GM18907 (cell line): ENCODE measurements around the gene SH3PXD2A.
A peak's percentile ranks its signal among the peaks of the same experiment; 100 is the strongest.

Source experiments
- ATAC-seq: cut with Tn5 transposase; IDR thresholded peaks from one replicate; pipeline ENCODE4 v1.9.1; 2021; ENCODE audit warnings: mild to moderate bottlenecking, moderate library complexity; ENCODE audit not compliant: unreplicated experiment

Gene SH3PXD2A

DNA sequence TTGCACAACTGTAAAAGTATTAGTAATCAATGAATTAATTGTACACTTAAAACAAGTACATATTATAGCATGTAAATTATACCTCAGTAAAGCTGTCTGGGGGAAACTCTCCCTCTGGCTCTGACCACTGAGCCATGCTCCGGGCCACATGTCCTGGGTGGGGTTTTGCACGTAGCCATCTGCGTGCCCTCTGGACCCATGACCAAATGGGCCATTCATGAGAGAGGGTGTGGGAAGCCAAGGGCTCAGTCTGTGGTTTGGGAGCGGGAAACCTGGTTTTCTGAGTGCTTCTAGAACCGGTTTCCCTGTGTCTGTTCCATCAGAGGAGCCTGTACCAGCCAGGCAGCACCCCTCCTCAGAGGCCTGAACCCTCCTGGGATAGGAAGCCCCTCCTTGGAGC, 143.2 kb downstream of the SH3PXD2A start:
- no peak for ATAC-seq

DNA sequence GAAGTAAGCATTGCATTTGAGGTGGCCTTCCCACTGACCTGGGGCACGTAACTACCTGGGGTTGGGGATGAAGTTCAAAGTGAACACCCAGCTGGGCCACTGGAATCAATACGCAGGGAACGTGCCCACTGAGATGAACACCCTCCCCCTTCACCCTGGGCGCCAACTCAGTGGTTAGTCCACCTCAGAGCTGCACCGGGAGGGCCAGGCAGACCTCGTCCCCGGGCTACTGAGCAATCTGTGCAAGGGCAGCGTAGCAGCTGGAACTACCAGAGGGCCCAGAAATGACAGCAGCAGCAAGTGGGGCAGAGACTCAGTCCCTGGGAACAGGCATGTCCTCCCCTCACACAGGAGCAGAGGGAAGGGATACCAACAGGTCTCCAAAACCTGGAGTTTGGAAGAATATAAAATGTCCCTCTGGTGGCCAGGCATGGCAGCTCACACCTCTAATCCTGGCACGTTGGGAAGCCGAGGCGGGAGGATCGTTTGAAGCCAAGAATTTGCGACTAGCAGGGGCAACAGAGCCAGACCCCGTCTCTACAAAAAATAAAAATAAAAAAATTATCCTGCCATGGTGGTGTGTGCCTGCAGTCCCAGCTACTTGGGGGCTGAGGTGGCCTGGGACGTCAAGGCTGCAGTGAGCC, 143.9 kb downstream of the SH3PXD2A start:
- ATAC-seq = no peak

DNA sequence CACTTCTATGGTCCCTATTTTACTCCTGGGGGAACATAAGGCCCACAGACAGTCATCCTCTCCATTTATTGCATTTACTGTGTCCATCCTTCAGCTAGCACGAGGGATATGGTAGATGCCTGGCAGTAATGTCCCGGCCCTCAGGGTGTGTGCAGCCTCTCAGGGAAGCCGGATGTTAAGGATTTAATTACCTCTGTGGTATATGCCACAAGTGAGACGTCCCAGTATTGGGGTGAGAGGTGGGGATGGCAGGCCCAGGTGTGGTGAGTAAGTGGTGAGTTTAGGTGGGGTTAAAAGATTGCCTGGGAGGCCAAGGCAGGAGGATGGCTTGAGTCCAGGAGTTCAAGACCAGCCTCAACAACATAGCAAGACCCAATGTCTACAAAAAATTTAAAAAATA, 144.9 kb downstream of the SH3PXD2A start:
- ATAC-seq = no peak

DNA sequence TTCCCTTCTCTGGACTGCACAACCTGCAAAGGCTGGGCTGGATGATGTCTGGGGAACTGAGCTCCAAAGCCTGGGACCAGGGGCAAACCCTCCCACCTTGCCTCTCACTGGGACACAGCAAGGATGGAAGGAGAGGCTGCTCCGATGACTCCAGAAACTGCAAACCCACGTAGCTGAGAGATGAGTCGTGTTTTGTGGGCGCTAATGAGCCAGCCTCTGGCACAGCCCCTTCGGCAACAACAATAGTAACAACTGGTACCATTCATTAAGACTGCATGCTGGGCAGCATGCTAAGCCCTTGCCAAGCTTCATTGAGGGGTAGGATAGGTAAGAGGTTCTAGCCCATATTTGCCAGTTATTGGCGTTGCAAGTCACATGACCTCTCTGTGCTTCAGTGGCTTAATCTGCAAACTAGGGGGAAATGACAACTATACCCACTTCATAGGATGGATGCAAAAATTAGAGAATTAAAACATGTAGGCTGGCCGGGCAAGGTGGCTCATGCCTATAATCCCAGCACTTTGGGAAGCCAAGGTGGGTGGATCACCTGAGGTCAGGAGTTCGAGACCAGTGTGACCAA, 145.9 kb downstream of the SH3PXD2A start:
- no peak for ATAC-seq

DNA sequence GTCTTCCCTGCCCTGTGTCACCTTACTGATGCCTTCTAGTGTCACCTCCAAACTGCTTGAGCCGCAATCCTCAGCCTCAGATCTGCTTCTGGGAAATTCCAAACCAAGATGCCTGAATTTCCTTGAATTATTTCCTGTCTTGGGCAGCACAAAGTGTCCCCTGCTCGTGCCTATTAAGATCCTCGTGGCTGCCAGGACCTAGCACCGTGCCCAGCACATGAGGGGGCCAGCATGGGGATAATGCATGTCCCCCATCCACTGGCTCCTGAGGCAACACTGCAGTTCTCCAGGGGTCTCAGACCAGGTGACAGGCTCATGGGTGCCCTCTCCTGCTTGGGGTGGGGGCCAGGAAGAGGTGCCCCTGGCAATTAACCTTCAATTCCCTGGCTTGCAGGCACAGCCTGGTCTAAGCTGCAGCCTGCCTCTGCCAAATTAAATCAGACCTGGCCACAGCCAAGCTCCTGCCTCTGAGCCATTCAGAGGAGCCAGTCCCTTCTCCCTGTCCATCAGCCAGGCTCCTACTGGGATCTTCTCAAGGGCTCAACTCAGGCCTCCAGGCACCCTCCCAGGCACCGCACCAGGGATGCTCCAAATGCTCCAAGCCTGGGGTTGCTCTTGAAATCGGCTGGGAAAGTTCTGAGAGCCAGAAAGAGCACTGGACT, 146.6 kb downstream of the SH3PXD2A start:
- no peak for ATAC-seq

DNA sequence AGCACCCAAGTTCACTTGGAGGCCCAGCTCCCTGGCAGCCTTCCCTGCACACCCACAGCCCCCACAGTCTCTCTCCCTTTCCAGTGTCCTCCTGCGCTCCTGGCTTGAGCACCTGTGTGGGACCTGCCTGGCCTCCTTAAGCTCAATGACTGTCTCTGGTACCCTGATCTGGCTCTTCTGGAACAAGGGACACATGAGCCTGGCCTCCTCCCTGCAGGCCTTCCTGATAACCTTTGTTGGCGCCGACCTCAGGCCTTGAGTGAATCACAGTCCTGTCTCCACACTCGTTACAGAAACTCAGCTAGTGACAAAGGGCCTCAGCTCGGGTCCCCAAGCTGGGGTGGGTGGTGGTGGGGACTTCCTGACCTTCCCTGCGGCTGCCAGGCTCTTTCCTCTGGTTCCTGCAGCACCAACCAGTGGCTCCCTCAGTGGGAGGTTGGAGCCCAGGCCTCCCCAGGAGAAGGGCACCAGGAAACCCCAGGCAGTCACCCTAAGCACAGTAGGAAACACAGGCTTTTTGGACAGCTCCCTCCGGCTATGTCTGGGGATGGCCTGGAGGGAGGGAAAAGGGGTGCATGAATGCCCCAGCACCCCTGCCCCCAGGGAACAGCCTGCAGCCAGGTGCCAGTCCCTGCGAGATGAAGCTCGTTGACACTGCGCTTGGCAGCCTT, 147.3 kb downstream of the SH3PXD2A start:
- no peak for ATAC-seq

DNA sequence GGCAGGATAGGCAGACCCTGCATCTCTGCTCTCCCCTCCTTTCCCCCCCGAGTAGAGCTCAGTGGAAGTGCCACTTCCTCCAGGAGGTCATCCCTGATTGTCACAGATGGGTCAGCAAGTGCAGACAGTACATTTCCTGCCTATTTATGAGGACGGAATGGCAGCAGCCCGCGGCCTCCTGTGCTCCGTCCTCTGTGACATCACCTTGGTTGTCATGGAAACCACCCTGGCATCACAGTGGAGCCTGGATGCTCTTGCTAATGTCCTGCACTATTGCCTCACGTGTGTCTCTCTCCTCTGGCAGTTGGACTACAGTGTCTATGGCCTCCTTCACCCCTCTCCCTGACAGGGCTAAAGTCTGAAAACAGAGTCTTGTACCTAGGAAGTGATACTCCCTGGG, 148.6 kb downstream of the SH3PXD2A start:
- no peak for ATAC-seq

DNA sequence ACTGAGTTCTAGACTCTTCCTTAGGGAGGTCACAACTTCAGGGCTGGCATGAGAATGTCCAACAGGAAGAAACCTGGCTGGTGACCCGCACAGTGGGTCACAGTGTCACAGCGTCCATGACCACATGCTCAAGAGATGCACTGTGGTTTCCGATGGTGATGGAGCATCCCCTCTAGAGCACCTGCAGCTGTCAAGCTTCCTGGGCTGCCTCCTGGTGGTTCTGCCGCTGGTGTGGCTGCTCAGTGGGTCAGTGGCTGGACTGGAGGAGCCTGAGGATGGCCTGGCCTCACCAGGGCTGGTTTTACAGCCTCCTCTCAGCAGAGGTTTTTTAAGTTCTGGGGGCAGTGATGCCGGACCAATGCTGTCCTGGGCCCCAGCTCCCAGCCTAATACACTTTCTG, 149.3 kb downstream of the SH3PXD2A start:
- ATAC-seq = no peak

DNA sequence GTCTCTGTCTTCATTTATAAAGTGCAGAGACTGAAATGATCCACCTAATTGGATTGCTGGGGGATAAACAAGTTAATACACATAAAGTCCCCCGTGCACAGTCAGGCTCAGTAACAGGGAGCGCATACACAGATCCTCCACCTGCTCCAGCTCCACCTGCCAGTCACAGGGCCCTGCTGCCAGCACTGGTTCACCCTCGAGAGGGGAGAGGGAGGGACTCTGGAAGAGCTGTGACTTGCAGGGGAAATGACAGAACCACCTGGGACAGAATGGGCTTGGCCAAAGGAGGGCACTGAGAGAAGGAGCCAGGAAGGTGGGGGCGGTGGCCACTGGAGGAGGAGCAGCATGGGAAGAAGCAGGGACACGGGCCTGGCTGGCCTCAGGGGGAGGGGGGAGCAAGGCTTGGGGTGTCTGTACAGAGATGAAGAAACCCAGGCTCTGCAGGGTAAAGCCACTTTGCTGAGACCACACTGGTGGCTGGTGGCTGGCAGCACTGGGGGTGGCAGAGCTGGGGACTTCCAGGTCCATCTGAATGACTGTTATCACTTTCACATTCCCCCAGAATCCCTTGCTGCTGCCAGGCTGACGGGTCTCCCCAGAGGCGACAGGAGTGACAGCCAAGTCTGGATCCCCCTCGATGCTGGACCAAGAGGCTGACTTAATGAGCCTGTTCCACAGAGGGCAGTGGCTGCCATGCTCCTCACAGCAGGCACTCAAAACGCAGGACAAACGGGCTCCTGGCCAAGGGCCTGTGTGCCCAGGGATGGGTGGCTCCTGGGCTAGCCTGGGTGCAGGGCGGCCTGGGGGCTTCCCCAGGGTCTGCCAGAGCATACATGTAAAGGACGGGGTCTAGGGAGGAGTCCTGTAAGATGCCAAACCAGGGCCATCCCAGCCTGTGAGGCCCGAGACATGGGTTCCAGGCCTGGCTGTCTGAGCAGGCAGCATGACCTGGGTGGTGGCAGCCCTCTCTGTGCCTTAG, 151.1 kb downstream of the SH3PXD2A start:
- peak; percentile 45 for ATAC-seq

DNA sequence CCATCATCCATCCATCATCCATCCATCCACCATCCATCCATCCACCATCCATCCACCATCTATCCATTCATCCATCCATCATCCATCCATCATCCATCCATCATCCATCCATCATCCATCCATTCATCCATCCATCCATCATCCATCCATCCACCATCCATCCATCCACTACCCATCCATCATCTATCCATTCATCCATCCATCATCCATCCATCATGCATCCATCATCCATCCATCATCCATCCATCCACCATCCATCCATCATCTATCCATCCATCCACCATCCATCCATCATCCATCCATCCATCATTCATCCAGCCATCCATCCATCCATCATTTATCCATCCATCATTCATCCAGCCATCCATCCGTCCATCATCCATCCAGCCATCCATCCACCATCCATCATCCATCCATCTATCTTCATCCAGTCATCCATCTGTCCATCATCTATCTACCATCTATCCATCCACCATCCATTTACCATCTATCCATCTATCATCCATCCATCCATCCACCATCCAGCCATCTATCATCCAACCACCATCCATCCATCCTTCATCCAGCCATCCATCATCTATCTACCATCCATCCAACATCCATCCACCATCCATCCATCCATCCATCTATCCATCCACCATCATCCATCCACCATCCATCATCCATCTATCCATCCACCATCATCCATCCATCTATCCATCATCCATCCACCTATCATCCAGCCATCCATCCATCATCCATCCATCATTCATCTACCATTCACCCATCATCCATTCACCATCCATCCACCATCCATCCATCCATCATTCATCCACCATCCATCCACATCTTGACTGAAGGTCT, 153.8 kb downstream of the SH3PXD2A start:
- ATAC-seq = no peak

DNA sequence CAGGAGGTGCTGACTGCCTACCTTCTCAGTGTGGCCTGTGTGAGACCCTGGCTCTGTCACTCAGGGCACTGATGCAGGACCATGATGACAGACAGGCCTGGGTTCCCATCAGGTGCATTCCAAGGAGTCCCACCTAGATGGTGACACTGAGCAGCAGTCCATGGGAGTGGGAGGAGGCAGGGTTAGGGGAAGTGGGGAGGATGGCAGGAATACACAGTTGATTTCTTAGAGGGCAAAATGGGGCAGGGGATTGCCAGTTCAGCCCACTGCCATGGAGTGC, 155.0 kb downstream of the SH3PXD2A start:
- no peak for ATAC-seq

DNA sequence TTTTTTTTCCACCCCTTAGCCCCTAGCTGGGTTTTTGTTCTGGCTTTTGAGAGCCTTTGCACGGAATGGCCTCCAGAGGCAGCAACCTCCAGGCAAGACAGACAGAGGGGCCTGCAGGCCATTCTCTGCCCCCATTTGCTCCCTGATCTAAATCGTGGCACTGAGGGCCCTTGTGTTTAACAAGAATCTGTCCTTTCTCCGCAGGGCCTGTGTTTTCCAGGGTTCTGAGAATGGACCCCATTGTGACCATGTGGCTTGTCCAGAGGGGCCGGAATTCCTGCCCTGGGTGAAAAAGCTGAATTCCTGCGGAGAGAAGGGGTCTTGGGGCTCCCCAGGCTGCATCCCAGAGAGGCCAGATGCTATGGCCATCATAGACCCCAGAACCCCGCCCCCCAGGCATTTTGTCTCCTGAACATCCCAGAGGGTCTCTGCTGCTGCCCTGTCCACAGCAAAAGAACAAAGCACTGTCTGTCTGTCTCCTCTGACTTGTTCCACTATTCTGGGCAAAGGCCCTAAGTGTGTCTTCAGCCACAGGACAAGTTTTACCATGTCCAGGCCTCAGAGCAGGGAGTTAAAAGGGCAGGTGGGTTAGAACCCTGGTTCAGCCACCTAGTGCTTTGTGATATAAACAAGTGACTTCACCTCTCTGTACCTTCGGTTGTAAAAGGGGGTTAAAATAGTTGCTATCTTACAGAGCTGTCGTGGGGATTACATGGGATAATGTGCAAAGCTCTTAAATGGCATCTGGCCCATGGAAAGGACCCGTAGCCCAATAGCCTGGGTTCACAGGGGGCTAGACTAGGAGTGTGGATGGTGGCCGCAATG, 155.6 kb downstream of the SH3PXD2A start:
- no peak for ATAC-seq

DNA sequence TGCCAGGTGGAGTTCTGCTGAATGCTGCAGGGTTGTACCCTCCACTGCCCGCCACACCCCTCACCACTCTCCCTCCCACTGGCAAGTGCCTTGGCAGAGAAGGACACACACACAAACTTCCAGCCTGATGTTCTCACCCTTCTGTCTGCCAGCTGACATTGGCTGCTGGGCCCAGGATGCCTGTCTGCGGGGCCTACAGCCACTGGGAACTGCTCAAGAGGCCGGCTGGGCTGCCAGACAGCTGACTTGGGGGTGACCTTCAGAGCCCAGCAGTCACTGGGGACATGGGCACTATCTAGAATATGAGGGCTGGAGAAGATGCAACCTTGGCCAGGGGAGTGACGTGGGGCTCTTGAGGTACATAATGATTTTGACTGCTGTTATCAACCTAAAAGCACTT, 157.1 kb downstream of the SH3PXD2A start:
- no peak for ATAC-seq

DNA sequence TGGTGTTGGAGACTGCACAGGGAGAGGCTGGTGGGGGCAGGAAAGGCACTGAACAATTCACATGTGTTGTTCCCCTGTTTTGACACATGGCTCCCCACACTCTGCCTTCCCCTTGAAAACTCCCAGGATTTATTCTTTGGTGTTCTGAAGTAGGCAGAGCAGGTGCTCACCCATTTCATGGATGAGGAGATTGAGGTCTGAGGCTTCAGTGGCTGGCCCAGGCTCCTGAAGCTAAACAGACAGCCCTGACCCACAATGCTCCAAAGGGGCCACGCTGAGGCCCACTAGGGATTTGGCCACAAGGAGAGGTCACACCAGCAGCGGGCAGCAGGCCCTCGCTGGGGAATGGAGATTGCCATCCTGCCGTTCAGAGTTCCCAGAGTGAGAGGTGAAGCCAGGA, 157.6 kb downstream of the SH3PXD2A start:
- no peak for ATAC-seq

DNA sequence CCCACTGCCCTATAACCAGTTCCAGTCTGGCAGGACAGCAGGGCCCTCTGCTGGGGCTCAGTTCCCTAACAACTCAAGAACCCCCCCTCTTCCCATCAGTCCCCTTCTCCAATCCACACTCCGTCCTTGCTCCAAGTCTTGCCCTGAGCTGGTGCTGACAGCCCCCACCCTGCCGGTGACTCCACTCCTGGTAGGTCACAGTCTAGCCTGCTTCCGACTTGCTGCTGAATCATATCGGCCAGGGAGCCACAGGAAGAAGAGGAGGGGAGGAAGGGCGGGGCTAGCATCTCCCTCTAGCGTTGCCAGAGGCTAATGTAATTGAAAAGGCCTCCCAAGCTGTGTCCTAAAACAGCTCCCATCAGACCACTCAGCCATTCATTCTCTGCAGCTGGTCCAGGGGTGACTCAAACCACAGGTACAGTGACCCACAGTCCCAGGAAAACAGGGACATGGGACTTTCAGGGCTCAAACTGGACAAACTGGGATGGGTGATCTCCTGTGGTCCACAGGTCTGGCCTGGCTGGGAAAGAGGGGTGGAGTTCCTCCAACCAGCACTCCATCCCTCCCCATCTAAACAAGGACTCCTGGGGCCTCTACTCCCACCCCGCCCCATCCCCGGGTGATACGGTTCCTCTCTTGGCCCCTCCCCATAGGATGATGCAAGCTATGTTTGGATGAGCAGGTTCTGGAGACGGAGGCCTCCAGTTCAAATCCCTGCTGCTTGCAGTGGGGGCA, 158.8 kb downstream of the SH3PXD2A start:
- peak; percentile 37 for ATAC-seq

DNA sequence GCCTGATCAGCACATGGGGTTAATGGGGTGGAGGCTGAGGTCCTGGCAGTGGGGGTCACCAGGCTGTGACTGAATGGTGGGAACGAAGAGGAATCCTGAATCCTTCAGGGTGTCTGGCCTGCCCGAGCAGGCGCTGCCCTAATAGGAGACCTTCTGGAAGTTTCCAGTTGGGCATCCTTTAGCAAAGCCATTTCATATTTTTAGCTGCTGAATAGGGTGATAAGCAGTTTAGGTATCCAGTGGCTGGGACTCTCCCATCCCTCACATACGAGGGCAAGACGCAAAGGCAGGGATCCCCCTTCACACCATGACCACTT, 159.3 kb downstream of the SH3PXD2A start:
- ATAC-seq = no peak

DNA sequence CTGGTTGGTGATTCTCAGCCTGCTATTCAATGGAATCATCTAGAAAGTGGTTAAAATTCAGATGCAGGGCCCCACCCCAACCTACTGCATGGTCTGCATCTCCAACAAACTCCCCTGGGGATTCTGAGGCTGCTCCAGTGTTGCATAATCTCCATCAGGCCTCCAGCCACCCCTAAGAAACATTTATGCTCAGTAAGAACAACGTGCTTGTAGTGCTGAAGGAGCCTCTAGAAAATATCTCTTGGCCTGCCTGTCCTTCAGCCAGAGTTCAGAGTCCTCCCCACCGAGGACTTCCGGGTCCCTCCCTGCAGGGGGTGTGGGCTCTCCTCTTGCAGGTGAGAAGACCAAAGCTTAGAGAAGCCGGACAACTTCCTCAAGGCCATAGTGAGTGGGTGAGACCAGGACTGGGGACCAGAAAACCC, 159.8 kb downstream of the SH3PXD2A start:
- ATAC-seq = no peak

DNA sequence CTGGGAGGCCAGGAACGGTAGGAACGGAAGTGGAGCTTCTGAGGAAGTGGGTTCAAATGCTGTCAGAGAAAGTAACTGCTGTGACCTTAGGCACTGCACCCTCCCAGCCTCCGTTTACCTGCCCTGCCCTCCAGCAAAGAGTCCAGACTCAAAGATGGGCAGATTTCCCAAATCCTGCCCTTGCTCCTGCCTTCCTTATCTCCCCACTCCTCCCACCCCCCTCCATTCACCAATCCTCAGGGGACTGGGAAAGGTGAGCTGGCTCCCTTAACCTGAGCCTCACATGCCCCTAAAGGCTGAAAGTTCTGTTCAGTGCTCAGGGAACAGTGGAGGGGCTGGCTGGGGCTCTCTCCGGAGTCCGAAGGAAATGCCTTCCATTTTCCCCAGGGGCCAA, 161.6 kb downstream of the SH3PXD2A start:
- ATAC-seq = no peak
